HT-29 (cell line): ENCODE data around the gene HSPA1L. TPM values are rescaled to one million over a fixed set of nuclear protein-coding genes. Genes with fewer than 3 reads are reported as not detected.
"Not testable (repeated sequence)": the region's sequence is repeated elsewhere in the genome, so short reads cannot be mapped to it uniquely, and the experiment has no call there.

ENCODE experiments used
- DNase-seq: peaks from one replicate; pipeline ENCODE4 v3.0.0-alpha.2; 2015; ENCODE audit warnings: low spot score
- total RNA-seq: library from RNA; depleted of rRNA; stranded (reverse); fragments of >200 nt; shearing (Covaris generic); gene quantifications from 2 replicates; pipeline ENCODE4 v1.2.3, GENCODE V29; 2014; rRNA removed

Gene HSPA1L
- total RNA-seq = 0.64 and 1.3 TPM in 2 replicates

GRCh38 chr6:31815025-31815838 lies at the start of gene HSPA1L, which contains the start of gene HSPA1A:
HSPA1L (minus strand) TSS chr6:31815283; CDS start chr6:31811972, 3,311 bp downstream.
HSPA1A (plus strand) TSS chr6:31815543; CDS start chr6:31815757, 214 bp downstream.
- peak; percentile 92 for DNase-seq

- no peak for DNase-seq
Measured at GRCh38 chr6:31864818-31865204, 49.7 kb upstream of the HSPA1L start.

- not testable (repeated sequence) for DNase-seq
Measured at GRCh38 chr6:31864123-31864562, 49.1 kb upstream of the HSPA1L start.

- peak; percentile 99 for DNase-seq
Measured at GRCh38 chr6:31862344-31863235, 47.5 kb upstream of the HSPA1L start, which contains the start of gene NEU1. NEU1 (minus strand) TSS chr6:31862821; CDS start chr6:31862776, 45 bp downstream.

GRCh38 chr6:31861919-31862343 lies 46.8 kb upstream of the HSPA1L start:
- no peak for DNase-seq

- no peak for DNase-seq
Measured at GRCh38 chr6:31861150-31861549, 46.1 kb upstream of the HSPA1L start.

- DNase-seq = no peak
Measured at GRCh38 chr6:31860349-31860748, 45.3 kb upstream of the HSPA1L start.

GRCh38 chr6:31859923-31860322 lies 44.8 kb upstream of the HSPA1L start:
- no peak for DNase-seq

GRCh38 chr6:31858707-31859106 lies 43.6 kb upstream of the HSPA1L start:
- DNase-seq = no peak

- not testable (repeated sequence) for DNase-seq
Measured at GRCh38 chr6:31857774-31858173, 42.7 kb upstream of the HSPA1L start.

- DNase-seq = not testable (repeated sequence)
Measured at GRCh38 chr6:31851980-31852718, 37.1 kb upstream of the HSPA1L start.

- DNase-seq = no peak
Measured at GRCh38 chr6:31851485-31851832, 36.4 kb upstream of the HSPA1L start.

GRCh38 chr6:31850765-31851484 lies 35.8 kb upstream of the HSPA1L start:
- DNase-seq = no peak

- no peak for DNase-seq
Measured at GRCh38 chr6:31847276-31847978, 32.3 kb upstream of the HSPA1L start.

- no peak for DNase-seq
Measured at GRCh38 chr6:31844507-31844906, 29.4 kb upstream of the HSPA1L start.

GRCh38 chr6:31842053-31842452 lies 27.0 kb upstream of the HSPA1L start:
- no peak for DNase-seq

GRCh38 chr6:31839779-31840126 lies 24.7 kb upstream of the HSPA1L start:
- DNase-seq = not testable (repeated sequence)

GRCh38 chr6:31838968-31839367 lies 23.9 kb upstream of the HSPA1L start:
- no peak for DNase-seq

- DNase-seq = not testable (repeated sequence)
Measured at GRCh38 chr6:31838114-31838553, 23.1 kb upstream of the HSPA1L start.
